ENCODE results near the gene CLASP1.

The CLASP1 gene

DNA sequence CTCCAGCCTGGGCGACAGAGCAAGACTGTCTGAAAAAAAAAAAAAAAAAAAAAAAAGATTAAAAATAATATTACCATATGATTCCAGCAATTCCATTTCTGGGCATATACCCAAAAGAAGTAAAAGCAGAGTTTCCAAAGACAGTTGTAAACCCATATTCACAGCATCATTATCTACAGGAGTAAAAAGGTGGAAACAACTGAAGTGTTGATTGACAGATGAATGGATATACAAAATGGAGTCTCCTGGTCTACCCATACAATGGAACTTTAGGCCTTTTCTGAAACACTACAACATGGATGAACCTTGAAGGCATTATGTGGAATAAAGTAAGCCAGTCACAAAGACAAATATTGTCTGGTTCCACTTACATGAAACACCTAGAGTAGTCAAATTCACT, 112.9 kb downstream of the CLASP1 start:
- DNase-seq: no peak

GRCh38 chr2:121534007-121534406, 115.3 kb downstream of the CLASP1 start:
- DNase-seq: no peak

DNA sequence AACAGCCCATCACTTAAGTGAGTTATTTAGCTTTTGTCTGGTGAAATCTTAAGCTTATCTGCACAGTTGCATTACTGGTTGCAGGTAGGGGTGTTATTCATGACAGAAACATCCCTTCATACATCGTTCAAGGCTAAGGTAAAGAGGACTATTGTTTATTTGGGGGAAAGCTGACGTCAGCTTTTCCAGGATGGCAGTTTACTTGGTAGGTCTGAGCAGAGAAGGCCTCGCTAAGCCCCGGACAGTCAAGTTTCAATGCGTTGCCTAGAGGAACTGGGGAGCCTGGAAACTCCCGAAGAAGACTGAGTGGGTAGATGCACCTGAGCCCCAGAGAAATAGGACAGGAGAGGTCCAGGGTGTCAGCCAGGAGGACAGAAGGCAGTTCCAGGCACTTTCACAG, 116.4 kb downstream of the CLASP1 start:
- DNase-seq: no peak

- DNase-seq: no peak
Observed at GRCh38 chr2:121532347-121532766, 116.9 kb downstream of the CLASP1 start.

DNA sequence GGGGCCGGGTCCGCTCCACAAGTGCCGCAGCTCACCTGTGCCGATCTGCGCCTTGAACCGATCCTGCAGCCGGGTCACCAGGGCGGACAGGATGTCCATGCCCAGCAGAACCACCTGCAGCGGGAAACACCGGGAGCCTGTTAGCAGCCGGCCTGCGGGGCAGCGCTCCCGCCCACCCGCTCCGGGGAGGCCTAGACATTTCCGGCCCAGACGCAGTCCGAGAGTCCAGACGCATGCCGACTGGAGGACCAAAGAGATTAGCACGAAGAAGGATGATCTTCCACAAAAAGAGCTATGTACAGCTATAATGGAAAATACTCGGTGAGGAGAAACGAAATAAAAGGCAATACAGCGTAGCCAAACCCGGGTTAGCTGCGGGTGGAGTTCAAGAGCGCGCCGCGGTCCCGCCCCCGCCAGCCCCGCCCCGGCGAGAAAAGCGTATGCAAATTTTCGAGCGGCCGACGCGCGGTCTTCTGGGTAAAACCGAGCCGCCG, 119.0 kb downstream of the CLASP1 start:
- peak; percentile 87 for DNase-seq

DNA sequence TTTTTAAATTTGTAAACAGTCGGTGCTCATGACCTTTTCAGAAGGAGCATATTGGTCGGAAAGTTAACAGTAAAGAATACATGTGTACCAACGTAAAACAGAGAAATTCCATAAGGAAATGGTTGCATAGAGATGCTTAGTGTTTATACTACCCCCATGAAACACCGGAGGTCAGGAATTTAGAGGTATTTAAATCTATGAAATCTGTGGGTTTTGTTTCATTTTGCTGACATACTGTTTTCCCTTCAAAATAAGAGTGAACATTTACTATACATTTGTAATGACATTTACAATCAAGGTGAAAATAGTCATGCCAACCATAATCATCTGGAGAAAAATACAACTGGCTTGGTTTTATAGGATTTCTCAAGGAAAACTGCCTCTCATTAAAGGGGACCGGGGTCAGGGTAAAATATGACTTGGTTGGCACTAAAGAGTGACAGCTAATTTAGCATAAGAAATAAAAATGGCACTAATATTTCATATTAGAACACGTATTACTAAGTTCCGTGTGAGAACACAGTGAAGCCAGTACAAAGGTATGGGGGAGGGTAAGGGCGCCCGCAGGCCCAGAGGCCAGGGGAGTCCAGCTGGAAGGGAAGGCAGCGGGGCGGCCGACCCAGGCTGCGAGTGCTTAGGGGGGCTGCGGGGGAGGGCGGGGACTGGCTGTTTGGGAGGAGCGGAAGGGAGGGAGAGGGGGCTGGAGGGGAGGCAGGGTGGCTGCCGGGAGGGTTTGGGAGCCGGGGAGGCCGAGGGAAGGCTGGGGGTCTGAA, 119.6 kb downstream of the CLASP1 start:
- no peak for DNase-seq

DNA sequence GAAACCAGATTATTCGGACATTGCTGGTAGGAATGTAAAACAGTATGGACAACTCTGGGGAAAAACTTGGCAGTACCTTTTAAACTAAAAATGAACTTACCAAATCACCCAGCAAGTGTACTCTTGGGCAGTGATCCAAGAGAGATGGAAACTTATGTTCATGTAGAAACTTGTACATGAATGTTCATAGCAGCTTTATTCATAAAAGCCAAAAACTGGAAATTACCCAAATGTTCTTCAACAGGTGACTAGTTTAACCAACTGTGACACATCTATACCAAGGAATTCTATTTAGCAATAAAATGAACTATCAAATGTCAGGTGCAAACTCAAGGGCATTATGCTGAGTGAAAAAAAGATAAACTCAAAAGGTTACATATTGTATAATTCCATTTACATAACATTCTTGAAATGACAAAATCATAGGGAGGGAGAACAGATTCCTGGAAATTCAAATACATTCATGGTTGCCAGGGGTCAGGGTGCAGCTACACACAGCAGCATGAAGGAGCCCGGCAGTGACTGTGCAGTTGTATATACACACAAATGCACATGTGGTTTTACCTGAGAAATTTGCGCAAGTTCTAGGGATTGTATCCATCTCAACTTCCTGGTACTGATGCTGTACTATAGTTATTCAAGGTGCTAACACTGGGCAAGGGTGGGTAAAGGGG, 122.1 kb downstream of the CLASP1 start:
- peak; percentile 54 for DNase-seq

DNA sequence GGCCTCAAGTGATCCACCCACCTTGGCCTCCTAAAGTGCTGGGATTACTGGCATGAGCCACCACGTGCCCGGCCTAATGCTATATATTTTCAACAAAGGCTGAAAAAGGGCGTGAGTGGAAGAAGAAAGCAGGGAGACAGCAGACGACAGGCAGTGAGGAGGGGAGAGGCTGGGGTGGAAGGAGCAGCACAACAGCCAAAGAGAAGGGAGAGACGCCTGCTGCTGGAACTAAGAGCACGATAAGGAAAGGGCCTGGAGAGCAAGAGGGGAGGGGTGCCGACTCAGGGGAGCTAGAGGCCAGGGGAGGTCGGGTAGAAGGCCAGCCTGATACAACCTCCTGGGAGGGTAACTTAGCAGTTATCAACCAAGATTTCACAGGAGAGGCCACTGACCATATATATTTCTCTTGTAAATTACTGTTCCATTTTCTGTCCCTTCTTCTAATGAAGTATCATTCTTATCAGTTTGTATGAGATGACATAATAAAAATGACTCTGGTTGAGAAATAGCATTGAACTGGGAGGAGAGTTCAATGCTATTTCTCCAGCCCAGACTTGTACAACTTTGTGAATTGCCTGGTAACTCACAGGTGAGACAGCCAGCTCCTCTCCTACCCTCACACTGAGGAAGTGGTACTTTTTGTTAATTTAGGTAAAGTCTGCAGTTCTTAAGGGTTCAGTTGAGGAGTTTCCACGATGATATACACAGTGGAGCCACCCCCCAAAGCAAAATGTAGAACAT, 124.4 kb downstream of the CLASP1 start:
- DNase-seq: no peak

- DNase-seq: no peak
Observed at GRCh38 chr2:121521359-121521758, 127.9 kb downstream of the CLASP1 start.

GRCh38 chr2:121520641-121520994, 128.6 kb downstream of the CLASP1 start:
- no peak for DNase-seq

DNA sequence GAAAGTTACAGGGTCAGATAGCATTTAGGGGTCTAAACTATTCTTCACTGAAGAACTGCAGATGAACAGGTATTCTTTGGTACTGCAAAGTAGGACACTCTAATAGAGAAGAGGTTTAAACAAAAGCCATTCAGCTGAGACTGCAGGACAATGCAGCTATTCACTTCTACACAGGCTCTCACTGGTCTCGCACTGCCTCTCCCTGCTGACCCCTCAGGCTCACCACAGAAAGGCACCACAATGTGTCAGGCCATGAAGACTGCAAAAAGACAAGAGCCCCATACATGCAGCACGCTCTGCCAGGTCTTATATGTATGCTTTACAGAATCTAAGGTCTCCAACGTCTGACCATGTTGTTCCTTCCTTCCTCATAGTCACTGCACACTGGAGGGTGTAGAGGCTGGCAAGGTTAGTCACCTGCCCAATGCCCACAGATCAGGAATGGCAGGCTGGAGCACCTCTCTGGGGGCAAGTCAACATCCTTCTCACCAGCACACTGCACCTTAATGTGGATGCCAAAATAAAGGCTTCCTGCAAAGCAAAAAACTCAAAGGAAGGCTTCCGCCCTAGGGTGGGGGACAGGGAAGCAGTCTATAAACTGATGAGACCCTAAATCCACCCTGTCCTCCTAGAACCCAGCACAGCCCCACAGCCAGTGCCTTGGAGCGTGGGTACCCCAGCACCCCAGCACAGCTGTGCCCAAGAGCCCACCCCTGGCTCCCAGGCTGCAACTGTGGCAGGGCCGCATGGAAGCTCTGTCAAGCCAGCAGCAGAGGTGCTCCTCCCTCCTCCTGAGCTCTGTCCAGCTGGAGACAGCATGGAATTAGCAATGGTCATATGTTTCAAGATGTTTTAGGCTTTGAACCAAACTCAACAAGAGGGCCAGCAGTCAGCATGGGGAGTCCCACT, 129.3 kb downstream of the CLASP1 start:
- DNase-seq: no peak

- no peak for DNase-seq
Observed at GRCh38 chr2:121519153-121519552, 130.1 kb downstream of the CLASP1 start.

GRCh38 chr2:121513597-121514333, 135.5 kb downstream of the CLASP1 start:
- no peak for DNase-seq

DNA sequence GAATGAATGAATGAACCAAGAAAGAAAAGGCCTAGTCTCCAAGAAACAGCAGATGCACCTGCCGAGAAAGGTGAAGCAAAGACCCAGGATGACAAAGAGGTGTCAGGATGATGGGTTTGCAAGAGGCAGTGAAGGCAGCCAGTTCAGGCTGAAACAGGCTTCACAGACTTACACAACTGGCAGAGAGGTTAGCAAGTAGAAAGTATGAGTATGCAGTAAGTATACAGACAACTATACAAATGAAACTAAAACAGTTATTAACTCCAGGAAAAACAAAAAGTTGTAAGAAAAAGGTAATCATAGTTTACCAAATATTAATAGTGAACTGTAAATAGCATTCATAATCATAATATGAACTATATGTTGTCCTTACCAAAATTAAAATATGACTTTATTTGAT, 138.4 kb downstream of the CLASP1 start:
- no peak for DNase-seq

DNA sequence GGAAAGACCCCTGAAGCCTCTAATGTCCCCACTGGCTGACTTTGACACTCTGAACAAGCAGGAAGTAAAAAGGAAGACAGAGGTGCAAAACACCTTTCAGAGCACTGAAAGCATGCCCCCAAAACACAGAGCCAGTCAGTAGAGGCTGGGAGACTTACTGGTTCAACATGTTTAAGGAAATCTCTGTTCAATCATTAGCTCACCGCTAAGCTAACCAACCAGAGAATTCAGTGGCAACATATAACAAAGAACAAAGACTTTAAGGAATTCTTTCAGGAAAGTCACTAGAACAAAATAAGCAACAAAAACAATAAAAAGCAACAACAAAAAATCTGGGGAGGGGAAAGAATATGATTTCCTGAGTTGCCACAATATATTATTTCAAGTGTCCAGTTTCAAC, 142.6 kb downstream of the CLASP1 start:
- no peak for DNase-seq

- no peak for DNase-seq
Observed at GRCh38 chr2:121505986-121506586, 143.2 kb downstream of the CLASP1 start.

GRCh38 chr2:121505005-121505404, 144.3 kb downstream of the CLASP1 start:
- no peak for DNase-seq

GRCh38 chr2:121504316-121504715, 144.9 kb downstream of the CLASP1 start:
- DNase-seq: no peak

- DNase-seq: no peak
Observed at GRCh38 chr2:121502781-121503180, 146.5 kb downstream of the CLASP1 start.

GRCh38 chr2:121502246-121502645, 147.0 kb downstream of the CLASP1 start:
- no peak for DNase-seq

DNA sequence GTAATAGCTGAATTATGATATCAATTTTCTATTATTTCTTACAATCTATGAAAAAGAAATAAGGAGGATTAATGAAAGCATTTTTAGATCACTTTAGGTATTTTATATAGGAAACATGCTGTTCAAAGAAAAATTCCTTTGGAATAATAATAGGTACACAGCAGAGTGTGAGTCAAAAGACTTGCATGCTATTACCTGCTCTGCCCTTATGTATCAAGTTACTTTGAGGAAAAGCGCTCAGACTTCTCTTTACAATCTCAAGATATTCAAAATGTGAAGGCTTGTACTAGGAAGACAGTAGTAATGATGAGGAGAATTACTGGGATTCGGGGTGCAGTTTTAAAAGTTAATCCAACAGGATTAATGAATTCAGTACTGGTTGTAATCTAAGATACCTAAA, 147.7 kb downstream of the CLASP1 start:
- no peak for DNase-seq

DNA sequence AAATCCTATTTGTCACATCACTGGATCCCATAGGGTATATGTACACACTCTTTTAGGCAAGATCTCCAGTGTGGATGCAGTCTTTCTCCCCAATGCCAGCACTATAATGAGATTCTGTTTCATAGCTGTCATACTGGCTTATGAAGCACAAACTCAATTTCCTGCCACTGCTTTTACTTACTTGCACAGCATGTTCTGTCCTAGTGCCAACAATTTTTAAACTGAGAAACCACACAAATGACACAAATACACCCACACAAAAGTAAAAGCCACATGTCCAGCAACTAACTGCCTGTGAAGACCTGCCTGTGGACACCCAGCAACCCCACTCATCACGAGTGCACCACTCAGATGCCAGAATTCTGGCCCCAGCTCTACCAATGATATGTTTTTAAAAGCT, 148.2 kb downstream of the CLASP1 start:
- DNase-seq: no peak

All from stimulated activated CD4-positive, alpha-beta T cell treated with anti-CD3 and anti-CD28 coated beads, Interleukin-4, amount 100 ng/mL, for 24 hours (primary cell).